Measurements from ENCODE around the gene TPX2. TPM values are rescaled to one million over a fixed set of nuclear protein-coding genes. Genes with fewer than 3 reads are reported as not detected.

Gene TPX2
- total and polyA plus RNA-seq, 2 donors from 2014 or later: 0.47 to 1.4 TPM

GRCh38 chr20:31723319-31724078 lies 15.6 kb upstream of the TPX2 start:
- peak; percentile 97 for TF ChIP-seq CTCF (IDR thresholded peaks at IDR 0.05; ENCODE audit: borderline replicate concordance, extremely low read depth, insufficient read depth)
- DNase-seq (peak; percentile 99 to 100 (median 99)), FAIRE-seq (no peak)
- no peaks in the 10 kb centered on the region for H3K9me3 ChIP-seq (ENCODE audit: control insufficient read depth in 2 of 3, insufficient read depth in 1 of 3, low read length in 3 of 3)
- peak overlapping the region; percentile 98 to 99 for H3K27ac ChIP-seq (ENCODE audit: low read depth in 2 of 2, low read length in 2 of 2)
- intact Hi-C loops (cut with DNase I): loop anchor here (5.0 kb wide), 2 partner anchors 41 to 56 kb away; no protein-coding TSS in a partner anchor
- peak overlapping the region; percentile 75 to 85 (median 76) for H3K4me3 ChIP-seq (ENCODE audit: low read length in 3 of 3)
- H3K27me3 ChIP-seq (ENCODE audit: control insufficient read depth, insufficient read depth, low read length): no peaks in the 10 kb centered on the region
- H3K9ac ChIP-seq (ENCODE audit: low read length in 3 of 3): peak overlapping the region; percentile 79 to 97 (median 87)
- peaks cover 0 to 7% (median 0%) of the 10 kb centered on the region in 3 donors for H3K36me3 ChIP-seq (ENCODE audit: control insufficient read depth in 2 of 3, insufficient read depth in 3 of 3, low read length in 3 of 3)
- H3K4me1 ChIP-seq (ENCODE audit: control insufficient read depth in 2 of 3, insufficient read depth in 2 of 3, low read depth in 1 of 3, low read length in 3 of 3): peaks cover 4 to 19% (median 13%) of the 10 kb centered on the region in 3 donors

GRCh38 chr20:31731321-31731717 lies 7.8 kb upstream of the TPX2 start:
- Histone ChIP-seq H3K27me3 (ENCODE audit: control insufficient read depth, insufficient read depth, low read length) (no peaks in the 10 kb centered on the region), H3K4me1 (ENCODE audit: control insufficient read depth in 2 of 3, insufficient read depth in 2 of 3, low read depth in 1 of 3, low read length in 3 of 3) (no peaks in the 10 kb centered on the region), H3K9ac (ENCODE audit: low read length in 3 of 3) (no peak overlapping the region), H3K36me3 (ENCODE audit: control insufficient read depth in 2 of 3, insufficient read depth in 3 of 3, low read length in 3 of 3) (no peaks in the 10 kb centered on the region), H3K9me3 (ENCODE audit: control insufficient read depth in 2 of 3, insufficient read depth in 1 of 3, low read length in 3 of 3) (no peaks in the 10 kb centered on the region), H3K27ac (ENCODE audit: low read depth in 2 of 2, low read length in 2 of 2) (no peak overlapping the region), H3K4me3 (ENCODE audit: low read length in 3 of 3) (no peak overlapping the region)
- no peak for DNase-seq
- no peak for FAIRE-seq
- intact Hi-C loops (cut with DNase I): no loop called here
- TF ChIP-seq CTCF (IDR thresholded peaks at IDR 0.05; ENCODE audit: borderline replicate concordance, extremely low read depth, insufficient read depth): no peak

- intact Hi-C loops (cut with DNase I): no loop called here
- Histone ChIP-seq H3K36me3 (ENCODE audit: control insufficient read depth in 2 of 3, insufficient read depth in 3 of 3, low read length in 3 of 3) (no peaks in the 10 kb centered on the region), H3K27ac (ENCODE audit: low read depth in 2 of 2, low read length in 2 of 2) (no peak overlapping the region), H3K9me3 (ENCODE audit: control insufficient read depth in 2 of 3, insufficient read depth in 1 of 3, low read length in 3 of 3) (no peaks in the 10 kb centered on the region), H3K4me3 (ENCODE audit: low read length in 3 of 3) (peak overlapping the region; percentile 80 to 93 (median 83)), H3K4me1 (ENCODE audit: control insufficient read depth in 2 of 3, insufficient read depth in 2 of 3, low read depth in 1 of 3, low read length in 3 of 3) (peaks cover 0 to 3% (median 0%) of the 10 kb centered on the region in 3 donors), H3K27me3 (ENCODE audit: control insufficient read depth, insufficient read depth, low read length) (no peaks in the 10 kb centered on the region), H3K9ac (ENCODE audit: low read length in 3 of 3) (peak overlapping the region in 2 of 3 donors; percentile 23 to 67)
- no peak for DNase-seq
- FAIRE-seq: no peak
- no peak for TF ChIP-seq CTCF (IDR thresholded peaks at IDR 0.05; ENCODE audit: borderline replicate concordance, extremely low read depth, insufficient read depth)
These were observed 474 bp downstream of the TPX2 start for GRCh38 chr20:31739550-31739977.

Data from kidney (tissue), 14 donors.